ENCODE results near the gene MED14. TPM values are rescaled to one million over a fixed set of nuclear protein-coding genes. Genes with fewer than 3 reads are reported as not detected.

MED14 gene
- total RNA-seq, 1 donor from 2014 or later: 16.3 TPM

DNA sequence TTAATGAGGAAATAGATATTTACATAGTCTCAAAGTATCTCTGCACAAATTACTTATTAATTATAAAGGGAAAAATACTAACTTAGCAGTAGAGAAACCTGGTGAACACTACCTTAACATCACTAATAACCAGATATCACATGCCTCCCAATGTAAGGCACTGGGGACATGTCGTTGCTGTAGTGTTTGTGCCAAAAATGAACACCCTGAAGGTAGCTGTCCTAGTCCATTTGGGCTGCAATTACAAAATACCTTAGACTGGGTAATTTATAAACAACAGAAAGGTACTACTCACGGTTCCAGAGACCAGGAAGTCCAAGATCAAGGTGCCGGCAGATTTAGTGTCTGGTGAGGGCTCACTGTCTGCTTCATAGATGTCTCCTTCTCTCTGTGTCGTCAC is 122.8 kb downstream of the MED14 start:
- DNase-seq (ENCODE audit: low read depth in 2 of 2): no peak

DNA sequence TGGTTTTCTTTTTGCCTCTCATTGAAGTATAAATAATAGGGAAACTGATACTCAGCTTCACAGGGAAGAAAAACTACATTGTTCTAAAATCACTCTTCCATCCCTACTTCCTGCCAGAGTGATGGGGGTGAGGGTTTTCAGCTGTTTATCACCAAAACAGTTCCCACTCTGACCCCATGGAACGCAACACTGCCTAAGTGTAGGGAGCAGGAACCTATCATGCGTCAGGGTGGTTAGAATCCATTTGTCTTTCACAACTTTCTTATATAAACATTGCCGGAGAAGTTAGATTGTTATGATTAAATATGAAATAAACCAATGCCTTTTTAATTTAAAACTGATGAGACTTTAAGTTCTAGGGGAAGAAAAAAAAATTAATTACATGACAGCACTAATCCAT is 128.0 kb downstream of the MED14 start:
- DNase-seq (ENCODE audit: low read depth in 2 of 2): no peak

DNA sequence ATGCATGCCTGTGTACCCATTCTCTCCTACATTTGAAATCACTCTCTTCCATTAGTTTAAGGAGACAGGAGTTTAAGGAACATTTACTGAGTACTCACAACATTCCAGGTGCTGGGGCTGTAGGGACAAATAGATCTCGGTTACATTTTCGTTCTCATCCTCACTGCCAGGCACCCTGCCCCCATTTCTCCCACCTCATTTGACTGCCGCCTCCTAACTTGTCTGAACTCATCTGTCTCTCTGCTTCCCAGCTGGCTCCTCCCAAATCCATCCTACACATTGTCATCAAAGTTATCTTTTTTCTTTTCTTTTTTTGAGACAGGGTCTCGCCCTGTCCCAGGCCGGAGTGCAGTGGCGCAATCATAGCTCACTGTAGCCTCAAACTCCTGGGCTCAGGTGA is 131.9 kb downstream of the MED14 start:
- no peak for DNase-seq (ENCODE audit: low read depth in 2 of 2)

Other genes starting within 250 kb of the MED14 start
- gene ATP6AP2, start 154.6 kb downstream of the MED14 start, total RNA-seq: 78.1 and 95.2 TPM in 2 replicates
- gene MPC1L, start 112.1 kb downstream of the MED14 start, total RNA-seq: not detected in 2 replicates
- 8.0 and 9.0 TPM in 2 replicates for gene CXorf38, start 88.0 kb downstream of the MED14 start, total RNA-seq